Neural crest cell (in vitro differentiated cells): Measurements from ENCODE around the gene SLC26A1. TPM values are rescaled to one million over a fixed set of nuclear protein-coding genes. Genes with fewer than 3 reads are reported as not detected.

Experiments
- DNase-seq: peaks from one replicate; pipeline ENCODE4 v3.0.0; 2021; ENCODE audit warnings: low read depth, mixed read lengths, low spot score
- H3K27ac Mint-ChIP-seq: one replicate; pipeline ENCODE4 v1.8.0; 2021; ENCODE audit warnings: mild to moderate bottlenecking, mixed read lengths; ENCODE audit not compliant: unreplicated experiment
- H3K27me3 Mint-ChIP-seq: 2 replicates; pipeline ENCODE4 v1.8.0; 2021; ENCODE audit warnings: low read depth, mild to moderate bottlenecking, mixed read lengths
- H3K36me3 Mint-ChIP-seq: 2 replicates; pipeline ENCODE4 v1.8.0; 2021; ENCODE audit warnings: low read depth, mild to moderate bottlenecking, mixed read lengths
- H3K4me1 Mint-ChIP-seq: 2 replicates; pipeline ENCODE4 v1.8.0; 2021; ENCODE audit warnings: mixed read lengths
- H3K4me3 Mint-ChIP-seq: one replicate; pipeline ENCODE4 v1.8.0; 2021; ENCODE audit warnings: mild to moderate bottlenecking, mixed read lengths
- H3K9me3 Mint-ChIP-seq: 2 replicates; pipeline ENCODE4 v1.8.0; 2021; ENCODE audit warnings: mixed read lengths
- CTCF ChIP-seq: fragments of 200-600 bp; sonication (generic); conservative IDR thresholded peaks from 2 replicates; pipeline ENCODE4 v1.5.0; 2021; ENCODE audit warnings: antibody characterized with exemption, mild to moderate bottlenecking
- total RNA-seq: library from RNA; stranded (reverse); gene quantifications from 2 replicates; pipeline ENCODE4 v1.2.1, GENCODE V29; 2021

The SLC26A1 gene
- total RNA-seq, 1 donor from 2014 or later: 0.84 TPM

- Mint-ChIP-seq H3K4me3 (no peak overlapping the region), H3K9me3 (no peaks in the 10 kb centered on the region), H3K36me3 (peaks cover 12% of the 10 kb centered on the region), H3K4me1 (peaks cover 19% of the 10 kb centered on the region), H3K27me3 (no peaks in the 10 kb centered on the region), H3K27ac (no peak overlapping the region)
- DNase-seq: no peak
- no peak for TF ChIP-seq CTCF
These were observed 29.5 kb upstream of the SLC26A1 start for GRCh38 chr4:1022739-1023066.

- no peak for TF ChIP-seq CTCF
- H3K27ac Mint-ChIP-seq: no peak overlapping the region
- H3K27me3 Mint-ChIP-seq: no peaks in the 10 kb centered on the region
- no peak overlapping the region for H3K4me3 Mint-ChIP-seq
- H3K4me1 Mint-ChIP-seq: peaks cover 17% of the 10 kb centered on the region
- no peaks in the 10 kb centered on the region for H3K9me3 Mint-ChIP-seq
- no peak for DNase-seq
- peaks cover 12% of the 10 kb centered on the region for H3K36me3 Mint-ChIP-seq
These were observed 29.0 kb upstream of the SLC26A1 start for GRCh38 chr4:1022051-1022738.

- H3K4me1 Mint-ChIP-seq: peaks cover 14% of the 10 kb centered on the region
- H3K9me3 Mint-ChIP-seq: no peaks in the 10 kb centered on the region
- H3K27ac Mint-ChIP-seq: no peak overlapping the region
- H3K27me3 Mint-ChIP-seq: no peaks in the 10 kb centered on the region
- H3K4me3 Mint-ChIP-seq: no peak overlapping the region
- TF ChIP-seq CTCF: no peak
- peaks cover 12% of the 10 kb centered on the region for H3K36me3 Mint-ChIP-seq
- DNase-seq: no peak
These were observed 28.3 kb upstream of the SLC26A1 start for GRCh38 chr4:1021386-1022050.

- peak overlapping the region; percentile 43 for H3K27ac Mint-ChIP-seq
- no peak for DNase-seq
- TF ChIP-seq CTCF: no peak
- H3K9me3 Mint-ChIP-seq: no peaks in the 10 kb centered on the region
- no peaks in the 10 kb centered on the region for H3K36me3 Mint-ChIP-seq
- H3K4me3 Mint-ChIP-seq: peak overlapping the region; percentile 15
- H3K27me3 Mint-ChIP-seq: no peaks in the 10 kb centered on the region
- peaks cover 7% of the 10 kb centered on the region for H3K4me1 Mint-ChIP-seq
These were observed 26.7 kb upstream of the SLC26A1 start for GRCh38 chr4:1019729-1020470.

GRCh38 chr4:1019320-1019719, 26.1 kb upstream of the SLC26A1 start:
- Mint-ChIP-seq H3K9me3 (no peaks in the 10 kb centered on the region), H3K27ac (no peak overlapping the region), H3K4me1 (peaks cover 8% of the 10 kb centered on the region), H3K4me3 (peak overlapping the region; percentile 15), H3K36me3 (no peaks in the 10 kb centered on the region), H3K27me3 (no peaks in the 10 kb centered on the region)
- no peak for TF ChIP-seq CTCF
- no peak for DNase-seq
